Chondrocyte (in vitro differentiated cells): ENCODE results near the gene PDE9A. TPM values are rescaled to one million over a fixed set of nuclear protein-coding genes. Genes with fewer than 3 reads are reported as not detected.
A peak's percentile ranks its signal among the peaks of the same experiment; 100 is the strongest.

Experiments
- DNase-seq: peaks from one replicate; pipeline ENCODE4 v3.0.0; 2021; ENCODE audit warnings: mixed read lengths, low spot score
- H3K27ac Mint-ChIP-seq: one replicate; pipeline ENCODE4 v1.8.0; 2021; ENCODE audit warnings: mild to moderate bottlenecking, moderate library complexity, mixed read lengths; ENCODE audit not compliant: unreplicated experiment
- H3K27me3 Mint-ChIP-seq: 2 replicates; pipeline ENCODE4 v1.8.0; 2021; ENCODE audit warnings: low read depth, mixed read lengths
- H3K36me3 Mint-ChIP-seq: 2 replicates; pipeline ENCODE4 v1.8.0; 2021; ENCODE audit warnings: low read depth, mixed read lengths
- H3K4me1 Mint-ChIP-seq: 2 replicates; pipeline ENCODE4 v1.8.0; 2021; ENCODE audit warnings: low read depth, mild to moderate bottlenecking, mixed read lengths
- H3K4me3 Mint-ChIP-seq: one replicate; pipeline ENCODE4 v1.8.0; 2021; ENCODE audit warnings: mild to moderate bottlenecking, moderate library complexity, mixed read lengths; ENCODE audit not compliant: unreplicated experiment
- H3K9me3 Mint-ChIP-seq: 2 replicates; pipeline ENCODE4 v1.8.0; 2021; ENCODE audit warnings: low read depth, mixed read lengths
- CTCF ChIP-seq: fragments of 200-600 bp; sonication (generic); IDR thresholded peaks from 2 replicates; pipeline ENCODE4 v1.5.0; 2021; ENCODE audit warnings: antibody characterized with exemption, mild to moderate bottlenecking, moderate library complexity
- total RNA-seq: library from RNA; stranded (reverse); gene quantifications from 3 replicates; pipeline ENCODE4 v1.2.1, GENCODE V29; 2021

PDE9A gene
- total RNA-seq, 1 donor from 2014 or later, result 0.60 TPM

GRCh38 chr21:42639646-42640152, 13.7 kb upstream of the PDE9A start:
- DNase-seq, result peak; percentile 28
- Mint-ChIP-seq H3K27ac (no peak overlapping the region), H3K4me3 (no peak overlapping the region), H3K36me3 (no peaks in the 10 kb centered on the region), H3K27me3 (peaks cover 39% of the 10 kb centered on the region), H3K4me1 (peaks cover 7% of the 10 kb centered on the region), H3K9me3 (no peaks in the 10 kb centered on the region)
- no peak for TF ChIP-seq CTCF

- H3K27me3 Mint-ChIP-seq, result peaks cover 39% of the 10 kb centered on the region
- H3K4me3 Mint-ChIP-seq, result no peak overlapping the region
- H3K9me3 Mint-ChIP-seq, result no peaks in the 10 kb centered on the region
- no peaks in the 10 kb centered on the region for H3K36me3 Mint-ChIP-seq
- peaks cover 7% of the 10 kb centered on the region for H3K4me1 Mint-ChIP-seq
- H3K27ac Mint-ChIP-seq, result no peak overlapping the region
- no peak for TF ChIP-seq CTCF
- peak; percentile 25 for DNase-seq
Measured at GRCh38 chr21:42640486-42640885, 12.9 kb upstream of the PDE9A start.

GRCh38 chr21:42641311-42642218, 11.9 kb upstream of the PDE9A start:
- DNase-seq, result peak; percentile 42
- no peak overlapping the region for H3K4me3 Mint-ChIP-seq
- H3K27me3 Mint-ChIP-seq, result peaks cover 39% of the 10 kb centered on the region
- H3K36me3 Mint-ChIP-seq, result no peaks in the 10 kb centered on the region
- H3K9me3 Mint-ChIP-seq, result no peaks in the 10 kb centered on the region
- TF ChIP-seq CTCF, result no peak
- peaks cover 7% of the 10 kb centered on the region for H3K4me1 Mint-ChIP-seq
- no peak overlapping the region for H3K27ac Mint-ChIP-seq

GRCh38 chr21:42642219-42642745, 11.1 kb upstream of the PDE9A start:
- peaks cover 7% of the 10 kb centered on the region for H3K4me1 Mint-ChIP-seq
- H3K36me3 Mint-ChIP-seq, result no peaks in the 10 kb centered on the region
- H3K27ac Mint-ChIP-seq, result no peak overlapping the region
- H3K4me3 Mint-ChIP-seq, result no peak overlapping the region
- TF ChIP-seq CTCF, result no peak
- peak; percentile 35 for DNase-seq
- H3K9me3 Mint-ChIP-seq, result no peaks in the 10 kb centered on the region
- H3K27me3 Mint-ChIP-seq, result peaks cover 35% of the 10 kb centered on the region
